Ascending aorta (tissue), 2 donors: Measurements from ENCODE around the gene IQSEC3. TPM values are rescaled to one million over a fixed set of nuclear protein-coding genes. Genes with fewer than 3 reads are reported as not detected.

ENCODE experiments used
- DNase-seq, 2 donors: peaks; one replicate each; pipeline ENCODE4 v3.0.0-alpha.2; 2019; ENCODE audit warnings: low spot score in 2 of 2
- H3K27ac ChIP-seq, 2 donors: fragments of 200-600 bp; sonication (generic); one replicate each; pipeline ENCODE4 v1.5.1; 2016 to 2017; ENCODE audit warnings: mild to moderate bottlenecking in 1 of 2
- H3K27me3 ChIP-seq: fragments of 200-600 bp; sonication (generic); one replicate; pipeline ENCODE4 v1.5.1; 2017
- H3K36me3 ChIP-seq, 2 donors: fragments of 200-600 bp; sonication (generic); one replicate each; pipeline ENCODE4 v1.5.1; 2016
- H3K4me1 ChIP-seq, 2 donors: fragments of 200-600 bp; sonication (generic); one replicate each; pipeline ENCODE4 v1.5.1; 2016 to 2017; ENCODE audit warnings: mild to moderate bottlenecking in 1 of 2
- H3K4me3 ChIP-seq, 2 donors: fragments of 200-600 bp; sonication (generic); one replicate each; pipeline ENCODE4 v1.5.1; 2016 to 2017; ENCODE audit warnings: mild to moderate bottlenecking in 1 of 2
- H3K9me3 ChIP-seq, 2 donors: fragments of 200-600 bp; sonication (generic); one replicate each; pipeline ENCODE4 v1.5.1; 2016
- CTCF ChIP-seq, 3 experiments: fragments of 200-600 bp in 2 of 3; fragments of 450-650 bp in 1 of 3; sonication (generic) in 2 of 3; IDR thresholded peaks; one replicate each; pipeline ENCODE4 v1.5.1; 2016 to 2019; ENCODE audit warnings: antibody characterized with exemption in 3 of 3, mild to moderate bottlenecking in 1 of 3, moderate library complexity in 1 of 3
- intact Hi-C: fragments of 100-400 bp; cut with DNase I; formaldehyde crosslinking; loops from one replicate; pipeline ENCODE4 v1.15.1; 2023
- total RNA-seq: library from RNA; depleted of rRNA; stranded (reverse); fragments of >200 nt; gene quantifications from one replicate; pipeline ENCODE4 v1.1.0, GENCODE V29; 2016

IQSEC3 gene
- total RNA-seq, 1 donor from 2014 or later, result 0.53 TPM

- H3K27ac ChIP-seq, result no peak overlapping the region
- H3K4me3 ChIP-seq, result no peak overlapping the region
- intact Hi-C loops, result no loop called here
- no peaks in the 10 kb centered on the region for H3K9me3 ChIP-seq
- DNase-seq, result no peak
- H3K36me3 ChIP-seq, result no peaks in the 10 kb centered on the region
- peaks cover 4% of the 10 kb centered on the region for H3K27me3 ChIP-seq
- TF ChIP-seq CTCF (IDR thresholded peaks at IDR 0.05), result no peak
- no peaks in the 10 kb centered on the region for H3K4me1 ChIP-seq
Measured at GRCh38 chr12:164207-164606, 97.6 kb downstream of the IQSEC3 start.

GRCh38 chr12:165862-166368 lies 99.3 kb downstream of the IQSEC3 start:
- Histone ChIP-seq H3K4me3 (no peak overlapping the region), H3K27me3 (peaks cover 4% of the 10 kb centered on the region), H3K9me3 (no peaks in the 10 kb centered on the region), H3K4me1 (no peaks in the 10 kb centered on the region), H3K36me3 (no peaks in the 10 kb centered on the region), H3K27ac (no peak overlapping the region)
- DNase-seq, result no peak
- intact Hi-C loops, result no loop called here
- no peak for TF ChIP-seq CTCF (IDR thresholded peaks at IDR 0.05)

- Histone ChIP-seq H3K27ac (no peak overlapping the region), H3K36me3 (no peaks in the 10 kb centered on the region), H3K4me3 (no peak overlapping the region), H3K27me3 (peaks cover 4% of the 10 kb centered on the region), H3K4me1 (no peaks in the 10 kb centered on the region), H3K9me3 (no peaks in the 10 kb centered on the region)
- TF ChIP-seq CTCF (IDR thresholded peaks at IDR 0.05), result no peak
- intact Hi-C loops, result no loop called here
- DNase-seq, result no peak
Measured at GRCh38 chr12:166425-167075, 100.0 kb downstream of the IQSEC3 start.

GRCh38 chr12:167959-168600 lies 101.5 kb downstream of the IQSEC3 start:
- no peak overlapping the region for H3K4me3 ChIP-seq
- no peak overlapping the region for H3K27ac ChIP-seq
- no peak for DNase-seq
- no peak for TF ChIP-seq CTCF (IDR thresholded peaks at IDR 0.05)
- H3K36me3 ChIP-seq, result no peaks in the 10 kb centered on the region
- no peaks in the 10 kb centered on the region for H3K9me3 ChIP-seq
- H3K27me3 ChIP-seq, result peaks cover 4% of the 10 kb centered on the region
- intact Hi-C loops, result no loop called here
- H3K4me1 ChIP-seq, result no peaks in the 10 kb centered on the region

GRCh38 chr12:168763-169525 lies 102.4 kb downstream of the IQSEC3 start:
- TF ChIP-seq CTCF (IDR thresholded peaks at IDR 0.05), result no peak
- no peaks in the 10 kb centered on the region for H3K27me3 ChIP-seq
- no peaks in the 10 kb centered on the region for H3K4me1 ChIP-seq
- DNase-seq, result no peak
- H3K36me3 ChIP-seq, result no peaks in the 10 kb centered on the region
- intact Hi-C loops, result no loop called here
- H3K4me3 ChIP-seq, result no peak overlapping the region
- no peaks in the 10 kb centered on the region for H3K9me3 ChIP-seq
- H3K27ac ChIP-seq, result no peak overlapping the region
